NOMO-1 treated with DMSO at 0.1 percent for 48 hours (cell line): ENCODE data around the gene ANK3.

Source experiments
- DNase-seq: peaks from one replicate; lab custom pipeline; 2025; ENCODE audit not compliant: unreplicated experiment; lab: John Stamatoyannopoulos, UW

Gene ANK3

DNA sequence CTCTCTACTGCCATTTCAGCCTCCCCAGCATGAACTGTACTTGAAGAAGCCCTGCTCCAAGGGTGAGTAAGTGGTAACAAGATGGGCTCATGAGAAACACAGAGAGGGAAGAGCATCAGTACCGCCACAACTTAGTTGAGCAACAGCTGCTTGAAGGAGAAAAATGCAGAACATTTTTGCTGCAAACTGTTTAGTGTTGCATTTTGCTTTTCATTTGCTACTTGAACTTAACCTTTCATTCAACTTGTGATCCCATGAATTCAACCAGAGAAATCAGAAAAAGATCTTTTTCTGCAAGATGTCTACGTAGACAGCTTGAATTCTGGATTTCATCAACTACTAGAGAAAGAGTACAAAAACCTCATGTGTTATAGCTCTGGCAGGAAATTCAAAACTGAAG is 40.7 kb downstream of the ANK3 start:
- DNase-seq: no peak

DNA sequence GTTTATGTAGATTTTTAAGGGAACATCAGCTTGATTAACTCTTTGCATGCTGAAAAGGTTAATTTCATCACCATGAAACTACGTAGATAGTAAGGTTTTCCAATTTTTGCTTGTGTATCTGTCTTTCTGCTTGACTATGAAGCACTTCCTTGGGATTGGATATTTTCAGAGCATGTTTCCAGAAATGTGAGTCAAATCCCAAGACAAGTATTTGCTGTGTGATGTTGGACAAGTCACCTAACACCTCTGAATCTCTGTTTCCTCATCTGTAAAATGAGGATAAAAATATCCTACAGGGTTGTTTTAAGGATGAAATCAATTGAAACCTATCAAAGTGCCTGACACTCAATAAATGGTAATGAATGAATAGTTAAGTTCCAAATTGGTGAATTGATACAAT is 42.4 kb downstream of the ANK3 start:
- DNase-seq: no peak

DNA sequence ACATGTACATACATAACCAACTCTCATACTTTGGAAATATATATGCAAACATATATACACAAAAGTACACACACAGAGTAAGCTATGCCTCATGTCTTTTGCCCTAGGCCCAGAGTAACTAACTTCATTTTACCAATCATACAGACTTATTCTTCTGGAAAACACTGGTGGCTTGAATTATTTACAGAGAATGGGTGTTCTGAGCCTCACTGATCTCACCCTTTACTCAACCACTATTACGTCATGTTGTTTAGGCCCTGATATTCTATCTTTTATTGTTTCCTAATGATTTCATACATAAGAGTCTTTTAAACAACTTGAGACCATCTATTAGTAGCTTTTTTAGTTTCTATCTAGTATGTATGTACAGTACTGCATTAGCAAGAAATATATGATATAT is 43.0 kb downstream of the ANK3 start:
- no peak for DNase-seq

DNA sequence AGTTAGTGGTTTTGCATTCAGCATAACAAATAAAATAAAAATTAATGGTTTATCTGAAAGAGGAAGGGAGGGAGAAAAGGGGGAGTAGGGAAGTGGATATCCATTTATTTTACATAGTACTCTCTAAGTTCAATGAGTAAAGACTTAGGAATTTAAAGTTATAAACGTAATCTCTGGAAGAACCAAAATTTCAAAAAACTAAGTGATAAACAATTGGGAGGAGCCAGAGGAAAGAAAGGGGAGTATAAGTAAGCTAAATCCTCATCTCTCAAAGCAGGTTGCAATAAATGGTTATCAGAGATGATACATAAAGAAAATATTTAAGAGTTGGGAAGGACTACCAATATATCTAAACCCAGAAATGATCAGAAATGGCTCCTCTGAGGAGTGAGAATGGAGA is 46.4 kb downstream of the ANK3 start:
- no peak for DNase-seq

DNA sequence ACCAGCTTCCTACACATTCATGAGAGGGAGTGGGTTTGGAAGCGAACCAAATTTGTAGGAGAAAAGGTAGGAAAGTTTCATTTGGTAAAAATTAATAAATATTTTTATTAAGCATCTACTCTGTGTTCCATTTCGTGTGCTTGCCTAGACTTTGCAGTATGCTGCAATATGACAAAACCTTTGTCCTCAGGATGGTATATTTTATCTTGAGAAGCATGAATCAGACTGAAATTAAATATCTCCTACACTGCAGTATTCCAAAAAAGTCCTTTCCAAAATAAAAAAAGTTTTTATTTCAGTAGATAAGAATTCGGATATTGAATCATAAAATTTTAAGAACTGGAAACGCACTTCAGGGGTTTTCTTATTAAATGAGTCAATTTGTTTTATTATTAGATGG is 47.7 kb downstream of the ANK3 start:
- no peak for DNase-seq

DNA sequence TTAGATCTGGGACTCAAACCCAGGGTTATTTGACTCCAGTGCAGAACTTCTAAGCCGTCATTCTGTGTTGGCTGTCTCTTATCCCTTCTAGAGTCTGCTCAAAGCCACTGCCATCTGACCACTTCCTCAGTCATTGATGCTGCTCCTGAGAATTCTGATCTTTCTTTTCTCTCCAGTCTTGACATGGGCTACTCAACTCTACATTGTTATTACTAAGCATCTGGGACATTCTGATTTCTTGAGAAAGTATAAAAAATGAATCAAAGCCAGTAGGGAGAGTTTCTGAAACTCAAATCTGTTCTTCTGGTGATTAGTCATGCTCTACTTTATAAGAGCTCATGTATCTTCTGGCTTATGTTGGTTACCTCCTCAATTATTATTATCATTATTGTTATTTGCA is 48.7 kb downstream of the ANK3 start:
- no peak for DNase-seq

DNA sequence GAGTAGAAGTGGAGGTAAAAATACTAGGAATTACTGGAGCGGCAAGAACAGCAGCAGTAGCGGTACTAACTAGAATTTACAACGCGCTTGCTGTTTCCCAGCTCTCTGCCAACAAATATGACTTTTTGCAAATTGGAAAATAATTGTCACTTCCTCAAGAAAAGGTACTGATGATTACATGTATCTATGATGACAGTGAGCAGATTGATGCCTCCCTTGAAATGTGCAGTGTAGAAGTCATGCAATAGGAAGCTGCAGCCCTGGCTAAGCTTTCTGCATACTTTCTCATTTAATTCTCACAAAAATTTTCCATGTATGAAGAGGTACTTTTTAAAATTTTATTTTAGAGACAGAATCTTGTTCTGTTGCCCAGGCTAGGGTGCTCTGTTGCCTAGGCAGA is 49.9 kb downstream of the ANK3 start:
- DNase-seq: no peak

DNA sequence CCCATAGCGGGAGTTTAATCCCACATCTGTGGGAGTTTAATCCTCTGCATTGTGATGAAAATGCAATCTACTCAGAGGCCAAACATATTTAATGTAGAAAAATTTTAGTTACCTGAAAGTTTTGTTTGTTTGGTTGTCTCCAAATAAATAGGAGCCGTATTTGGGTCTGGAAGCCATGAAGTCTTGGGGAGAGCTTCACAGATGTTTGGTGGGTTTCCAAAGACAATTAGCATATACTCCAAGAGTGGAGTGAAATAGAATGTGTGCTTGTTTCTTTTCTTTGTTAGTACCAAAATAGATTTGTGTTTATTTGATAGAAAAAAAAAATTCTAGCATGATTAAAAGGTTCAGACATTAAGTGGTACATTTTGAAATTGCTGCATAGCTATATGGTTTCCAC is 50.9 kb downstream of the ANK3 start:
- DNase-seq: no peak

DNA sequence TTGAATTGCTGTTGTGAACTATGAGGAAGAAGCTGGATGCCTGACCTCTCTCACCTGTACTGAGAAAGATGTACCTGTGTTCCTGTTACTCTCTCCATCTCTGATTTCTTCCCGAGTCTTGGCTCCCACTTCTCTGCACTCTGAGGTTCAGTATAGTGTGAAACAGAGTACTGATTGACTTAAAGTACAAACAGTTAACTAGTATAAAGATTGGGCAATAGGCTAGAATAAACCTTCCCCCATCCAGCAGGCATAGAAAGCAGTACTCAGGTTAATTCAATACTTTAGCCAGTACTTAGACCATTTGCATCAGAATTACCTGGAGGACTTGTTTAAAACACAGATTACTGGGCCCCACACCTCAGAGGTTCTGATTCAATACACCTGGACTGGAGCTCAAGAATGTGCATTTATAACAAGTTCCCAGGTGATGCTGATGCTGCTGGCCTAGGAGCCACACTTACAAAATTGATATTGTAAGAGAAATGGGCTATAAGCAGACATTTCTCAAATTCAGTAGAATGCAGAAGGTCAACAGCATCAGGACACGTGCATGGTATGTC is 51.6 kb downstream of the ANK3 start:
- no peak for DNase-seq

DNA sequence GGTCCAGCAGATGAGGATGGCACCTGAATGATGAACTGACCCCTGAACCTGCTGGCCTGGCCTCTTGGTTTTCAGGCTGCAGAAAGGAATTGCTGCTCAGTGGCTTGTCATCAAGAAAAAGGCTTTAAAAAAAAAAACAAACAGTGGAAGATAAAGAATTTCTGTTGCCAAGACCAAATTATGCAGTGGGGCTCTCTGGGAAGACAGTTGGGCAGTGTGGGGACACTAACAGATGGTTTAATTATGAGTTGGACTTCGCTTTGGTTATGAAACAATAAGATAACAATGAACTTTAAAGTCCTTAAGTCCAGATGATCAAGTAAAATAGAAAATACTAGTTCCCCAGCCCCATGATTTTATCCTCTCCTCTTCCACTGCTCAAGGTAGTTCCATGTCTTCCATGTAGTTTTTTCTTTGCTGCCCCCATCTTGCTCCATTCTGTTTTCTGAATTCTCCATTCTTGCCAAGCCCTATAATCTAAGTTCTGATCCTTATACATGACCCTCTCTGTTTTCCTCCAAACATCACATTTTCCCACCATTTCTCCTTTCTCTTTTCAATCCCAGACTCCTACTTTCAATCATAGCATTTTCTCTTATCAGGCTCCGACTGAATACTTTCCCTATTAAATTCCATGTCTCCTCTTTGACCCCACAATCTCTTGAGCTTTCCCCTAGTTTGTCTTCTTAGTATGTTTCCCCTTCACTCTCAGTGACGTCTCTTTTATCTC is 52.6 kb downstream of the ANK3 start:
- no peak for DNase-seq

DNA sequence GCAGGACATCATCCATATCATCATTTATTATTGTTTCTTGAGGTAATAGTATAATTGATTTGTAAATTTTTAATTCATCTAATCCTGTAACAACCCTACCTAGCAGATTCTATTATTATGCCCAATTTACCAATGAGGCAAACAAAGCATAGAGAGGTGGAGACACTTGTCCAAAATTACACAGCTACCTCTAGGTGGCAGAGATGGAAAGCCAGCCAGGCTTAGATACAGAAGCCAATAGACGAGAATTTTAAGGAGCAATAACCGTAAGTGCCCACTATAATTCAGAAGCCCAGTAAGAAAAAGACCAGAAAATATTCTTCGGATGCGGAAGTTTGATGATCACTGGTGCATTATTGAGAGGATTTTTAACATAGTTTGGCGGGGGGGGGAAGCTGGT is 54.0 kb downstream of the ANK3 start:
- DNase-seq: no peak

DNA sequence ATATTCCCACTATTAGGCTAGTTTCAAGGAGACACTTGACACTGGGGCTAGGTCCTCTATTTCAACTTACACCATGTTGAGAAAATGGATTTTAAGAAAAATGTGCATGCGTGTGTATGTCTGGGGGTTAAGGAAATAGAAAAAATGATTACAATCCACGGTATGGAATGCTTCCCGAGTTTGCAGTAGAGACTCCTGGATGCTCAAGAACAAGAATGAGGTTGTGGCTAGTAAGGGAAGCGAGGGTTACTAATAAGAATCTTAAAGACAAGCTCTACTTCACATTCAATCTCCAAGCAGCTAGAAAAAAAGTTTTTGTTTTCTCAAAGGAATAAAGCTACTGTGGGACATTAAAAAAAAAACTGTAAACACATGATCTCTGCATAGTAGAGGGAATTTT is 54.7 kb downstream of the ANK3 start:
- no peak for DNase-seq

DNA sequence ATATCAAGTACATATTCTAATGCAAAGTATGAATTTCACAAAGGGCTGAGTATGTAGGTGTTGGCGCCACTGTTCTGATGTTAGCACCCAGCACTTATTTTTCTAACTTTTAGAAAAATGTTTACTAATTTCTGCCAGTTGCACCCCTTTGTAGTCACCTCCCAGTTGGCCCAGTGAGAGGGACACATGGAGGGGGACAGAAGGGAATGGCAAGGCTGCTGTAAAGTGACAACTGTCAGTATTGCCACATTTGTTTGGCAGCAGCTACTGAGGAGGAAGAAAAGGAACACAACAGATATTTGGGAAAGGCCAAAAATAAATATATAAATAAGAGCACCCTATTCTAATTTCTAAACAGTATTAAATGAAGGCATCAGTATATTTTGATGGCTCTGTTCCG is 57.3 kb downstream of the ANK3 start:
- no peak for DNase-seq

DNA sequence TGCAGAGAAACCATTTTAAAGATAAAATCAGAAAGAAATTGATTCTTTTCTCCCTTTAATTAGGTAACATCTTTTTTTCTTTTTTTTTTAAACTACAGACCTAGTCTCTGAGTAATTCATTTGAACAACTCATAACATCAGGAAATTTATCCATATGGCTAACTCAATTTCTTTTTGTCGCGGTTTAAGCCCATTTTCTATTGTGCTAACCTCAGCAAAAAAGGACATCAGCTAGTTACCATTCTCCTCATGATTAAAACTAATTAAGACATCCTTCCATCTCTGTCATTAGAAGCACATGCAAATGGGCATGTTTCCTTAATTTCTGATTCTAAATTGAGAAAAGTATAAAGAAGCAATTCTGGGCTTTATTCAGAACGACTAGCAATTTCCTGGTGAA is 57.8 kb downstream of the ANK3 start:
- DNase-seq: no peak

DNA sequence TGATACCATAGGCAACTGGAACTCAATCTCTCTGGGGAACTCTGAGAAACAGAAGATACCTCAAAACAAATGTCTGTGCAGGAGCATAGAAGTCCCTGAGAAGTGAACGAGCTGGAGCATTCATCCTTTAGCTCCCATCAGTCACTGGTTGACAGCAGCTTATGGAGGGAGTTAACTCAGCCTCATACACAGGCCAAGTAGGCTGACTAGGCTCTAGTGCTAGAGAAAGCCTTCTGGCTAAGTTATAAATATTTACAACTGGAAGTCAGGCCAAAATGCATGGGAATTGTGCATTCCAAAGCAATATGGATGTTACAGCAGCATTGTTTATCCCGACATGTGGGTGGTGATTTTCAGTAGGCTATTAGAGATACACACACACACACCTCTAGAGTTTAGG is 66.5 kb downstream of the ANK3 start:
- no peak for DNase-seq

DNA sequence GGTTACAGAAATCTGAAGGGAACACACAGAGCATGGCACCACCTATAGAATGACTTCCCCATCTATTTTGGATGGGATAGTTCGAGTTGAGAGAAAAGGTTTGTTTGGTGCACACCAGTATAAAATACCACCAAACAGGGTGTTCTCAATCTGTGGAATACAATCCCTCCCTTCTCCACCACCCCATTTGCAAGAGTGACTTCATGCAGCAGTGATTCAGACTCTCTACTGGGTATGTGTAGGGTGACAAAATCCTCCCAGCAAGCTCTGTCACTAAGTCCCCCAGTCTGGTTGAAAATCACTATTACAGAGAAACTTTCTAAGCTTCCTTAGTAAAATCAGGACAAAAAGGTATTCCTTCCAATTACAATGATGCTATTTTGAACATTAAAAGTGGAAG is 69.0 kb downstream of the ANK3 start:
- DNase-seq: no peak

DNA sequence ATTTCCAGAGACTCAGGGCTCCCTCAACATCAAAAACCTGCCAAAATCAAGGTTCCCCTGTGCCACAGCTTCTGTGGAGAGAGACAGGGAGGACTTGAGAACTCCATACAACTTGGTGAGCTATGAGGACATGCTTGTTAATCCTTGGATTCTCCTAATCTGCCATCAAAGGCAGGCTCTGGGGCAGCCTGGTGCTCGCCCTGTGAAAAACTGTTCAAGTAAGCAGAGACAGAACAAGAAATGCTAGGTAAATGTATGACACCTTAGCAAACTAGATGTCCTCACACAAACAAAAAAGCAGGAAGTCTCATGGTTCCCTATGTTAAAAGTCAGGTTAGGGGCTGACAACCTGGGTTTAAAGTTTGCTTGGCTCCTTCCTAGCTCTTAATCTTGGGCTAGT is 73.6 kb downstream of the ANK3 start:
- DNase-seq: no peak

DNA sequence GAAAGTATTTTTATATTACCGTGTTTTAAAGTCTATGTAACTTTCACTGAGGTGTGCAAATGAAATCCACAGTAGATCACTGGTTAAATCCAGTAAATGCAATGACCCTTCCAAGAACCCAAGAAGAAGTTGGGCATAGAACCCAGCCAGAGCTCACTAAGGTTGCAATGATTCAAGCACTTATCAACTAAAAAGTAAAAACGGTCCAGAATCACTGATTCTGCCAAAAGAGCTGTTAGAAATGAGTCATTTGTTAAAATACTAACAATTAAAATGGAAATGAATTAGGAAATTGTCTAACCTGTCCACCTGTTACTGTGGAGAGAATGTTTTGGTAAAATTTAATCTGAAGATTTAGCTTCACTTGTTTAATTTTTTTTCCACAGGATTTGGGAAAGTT is 74.4 kb downstream of the ANK3 start:
- no peak for DNase-seq

DNA sequence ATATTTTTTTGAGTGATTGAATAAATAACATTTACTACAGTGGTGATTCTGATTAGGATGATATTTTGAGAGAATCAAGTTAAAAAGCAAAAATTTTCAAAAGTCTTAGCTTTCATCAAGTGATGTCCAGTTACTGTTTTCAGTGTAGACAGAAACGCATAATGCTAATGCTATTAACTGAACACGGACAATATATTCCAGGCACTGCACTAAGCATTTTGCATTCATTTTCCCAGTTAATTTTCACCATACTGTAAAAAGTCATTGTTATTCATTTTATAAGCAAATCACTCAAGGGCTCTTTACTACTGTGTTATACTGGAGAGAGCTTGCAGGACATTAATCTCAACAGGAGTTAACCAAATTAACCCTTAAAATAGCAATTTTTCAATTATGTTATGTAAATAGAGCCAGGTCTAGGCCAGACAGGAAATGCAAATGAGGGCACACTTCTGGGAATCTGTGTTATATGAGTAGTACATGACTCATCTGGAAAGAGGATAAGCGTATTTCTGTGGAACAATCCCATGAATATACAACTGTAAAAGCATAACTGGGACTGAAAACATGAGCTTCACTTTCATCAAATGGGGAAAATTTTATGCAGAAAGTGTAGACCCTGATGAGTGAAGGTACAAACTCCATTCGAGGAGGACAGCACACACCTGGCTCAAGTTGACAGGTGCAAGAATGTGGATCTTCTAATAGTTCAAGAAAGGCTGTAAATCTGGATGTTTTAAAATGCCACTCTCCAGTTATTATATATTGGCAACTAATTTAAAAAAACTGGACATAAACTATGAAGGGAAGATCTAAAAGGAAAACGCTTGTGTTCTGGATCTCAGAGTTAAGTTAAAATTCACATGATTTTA is 75.4 kb downstream of the ANK3 start:
- DNase-seq: no peak

DNA sequence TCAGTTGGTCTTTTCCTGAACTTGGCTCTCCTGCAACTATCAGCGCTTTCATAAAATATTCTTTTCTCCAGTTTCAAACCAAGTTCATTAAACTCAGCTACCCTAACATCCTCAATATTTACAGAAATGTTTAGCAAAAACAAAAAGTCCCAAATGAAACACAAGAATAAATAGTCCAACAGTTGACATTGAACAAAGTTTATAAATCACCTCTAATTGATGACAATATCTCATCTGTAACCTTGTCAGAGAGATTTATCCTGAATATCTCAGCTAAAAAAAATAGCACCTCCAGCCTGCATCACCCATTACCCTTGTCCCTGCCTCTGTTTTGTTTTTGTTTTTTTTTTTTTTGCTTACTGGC is 76.1 kb downstream of the ANK3 start:
- DNase-seq: no peak

DNA sequence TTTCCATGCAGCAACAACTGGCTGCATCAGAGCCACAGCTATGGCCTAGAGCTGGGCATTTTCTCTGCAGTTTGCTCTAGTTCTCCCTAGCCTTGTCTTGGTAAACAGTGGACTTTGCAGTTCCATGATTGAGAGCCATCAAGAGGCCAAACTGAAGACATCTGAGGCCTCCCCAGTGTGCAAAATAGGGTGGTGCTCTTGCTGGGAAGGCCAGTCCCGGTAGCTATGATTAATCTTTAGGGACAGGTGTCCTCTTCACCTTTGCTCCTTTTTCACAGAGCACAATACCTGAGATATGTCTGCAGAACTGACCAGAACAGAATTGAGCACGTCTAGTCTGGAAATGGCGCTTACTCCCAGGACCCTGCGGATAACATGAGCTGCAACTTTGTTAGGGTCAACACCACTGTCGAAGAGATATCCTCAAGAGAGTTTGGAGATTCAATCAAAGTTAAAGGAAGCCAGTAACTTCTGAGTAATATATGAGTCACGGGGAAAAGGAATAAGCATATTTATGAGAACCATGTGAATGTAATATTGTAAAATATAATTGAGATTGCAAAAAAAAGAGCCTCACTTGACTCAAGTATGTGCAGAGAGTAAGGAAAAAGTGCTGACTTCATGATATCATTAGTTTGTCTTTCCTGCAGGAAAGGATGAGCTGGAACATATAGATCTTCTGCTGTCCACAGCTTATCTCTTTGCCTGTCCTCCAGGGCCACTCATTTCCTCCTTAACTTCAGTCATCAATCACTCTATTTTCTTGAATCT is 76.7 kb downstream of the ANK3 start:
- no peak for DNase-seq

DNA sequence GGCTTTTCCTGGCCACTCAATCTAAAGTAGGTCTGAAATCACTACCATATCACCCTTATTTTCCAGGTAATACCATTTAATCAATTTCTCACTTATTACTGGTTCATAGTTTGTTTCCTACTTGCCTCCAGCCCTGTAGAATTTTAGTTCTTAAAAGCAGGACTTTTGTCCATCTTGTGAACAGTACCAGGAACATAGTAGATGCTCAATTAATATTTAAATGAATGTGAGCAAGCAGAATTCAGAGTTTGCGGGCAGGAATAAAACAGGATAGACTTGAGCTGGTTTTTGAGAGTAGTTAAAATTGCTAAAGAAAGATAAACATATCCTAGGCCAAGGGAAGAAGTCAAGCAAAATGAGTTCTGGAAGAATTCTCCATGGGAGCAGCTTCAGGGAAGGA is 77.9 kb downstream of the ANK3 start:
- no peak for DNase-seq
